Heart left ventricle (tissue), 16 donors: ENCODE measurements around the gene LXN. TPM values are rescaled to one million over a fixed set of nuclear protein-coding genes. Genes with fewer than 3 reads are reported as not detected.

Experiments used
- ATAC-seq, 4 donors: fragments of 200-7000 bp; cut with Tn5 transposase; one replicate each; pipeline ENCODE4 v1.9.1; 2020 to 2022; ENCODE audit warnings: moderate library complexity in 4 of 4, mild to moderate bottlenecking in 3 of 4, moderate number of reproducible peaks in 1 of 4
- DNase-seq, 5 donors: peaks; one replicate each; pipeline ENCODE4 v3.0.0-alpha.2; 2020
- H3K27ac ChIP-seq, 12 donors: fragments of 200-600 bp; sonication (generic) in 4 of 12; one replicate each; pipeline versions ENCODE4 v1.5.0 to v1.8.0; 2016 to 2022; ENCODE audit warnings: mild to moderate bottlenecking in 2 of 12
- H3K27me3 ChIP-seq, 9 donors: fragments of 200-600 bp; sonication (generic) in 2 of 9; one replicate each; pipeline versions ENCODE4 v1.5.1 to v1.8.0; 2016 to 2022; ENCODE audit warnings: mild to moderate bottlenecking in 3 of 9
- H3K36me3 ChIP-seq, 9 donors: fragments of 200-600 bp; sonication (generic) in 2 of 9; one replicate each; pipeline versions ENCODE4 v1.5.0 to v1.8.0; 2018 to 2022; ENCODE audit warnings: mild to moderate bottlenecking in 2 of 9
- H3K4me1 ChIP-seq, 12 donors: fragments of 200-600 bp; sonication (generic) in 4 of 12; one replicate each; pipeline versions ENCODE4 v1.5.0 to v1.8.0; 2016 to 2022; ENCODE audit warnings: mild to moderate bottlenecking in 3 of 12
- H3K4me3 ChIP-seq, 12 donors: fragments of 200-600 bp; sonication (generic) in 4 of 12; one replicate each; pipeline versions ENCODE4 v1.5.0 to v1.8.0; 2017 to 2022; ENCODE audit warnings: mild to moderate bottlenecking in 9 of 12, moderate library complexity in 4 of 12
- H3K9me3 ChIP-seq, 12 donors: fragments of 200-600 bp; sonication (generic) in 4 of 12; one replicate each; pipeline versions ENCODE4 v1.5.0 to v1.8.0; 2016 to 2022; ENCODE audit warnings: mild to moderate bottlenecking in 1 of 12
- CTCF ChIP-seq, 12 donors: fragments of 200-600 bp; sonication (generic) in 4 of 12; IDR thresholded peaks; one replicate each; pipeline versions ENCODE4 v1.5.0 to v1.8.0; 2018 to 2022; ENCODE audit warnings: antibody characterized with exemption in 12 of 12, mild to moderate bottlenecking in 5 of 12
- POLR2A ChIP-seq, 2 donors: fragments of 450-650 bp; IDR thresholded peaks; one replicate each; pipeline ENCODE4 v1.6.1; 2017; ENCODE audit warnings: antibody characterized with exemption in 2 of 2, mild to moderate bottlenecking in 2 of 2, moderate library complexity in 2 of 2
- WGBS, 4 donors: extraction: QIAGEN DNeasy Blood & Tissue Kit in 2 of 4; methylation state at CpG; one replicate each; pipeline versions ENCODE4 v1.1.5 to v1.1.7; 2013 to 2018; 5-methylcytosine and 5-hydroxymethylcytosine counted together
- intact Hi-C, 10 donors: fragments of 100-400 bp; cut with DNase I; formaldehyde crosslinking; loops; one replicate each; pipeline versions ENCODE4 v1.11.1 to v1.14.2; 2022
- polyA plus RNA-seq, 2 donors: library from polyadenylated mRNA; stranded (reverse); fragments of 200-250 nt; gene quantifications; one replicate each; pipeline ENCODE4 v1.2.3, GENCODE V29; 2013
- total RNA-seq, 9 donors: library from RNA; depleted of rRNA in 2 of 9; stranded (reverse); fragments of >200 nt in 2 of 9; fragmentation: NEBNext Ultra II Directional in 3 of 9; extraction: Animal tissue kit (Norgen Biotek cat#: 25700) in 3 of 9; gene quantifications; one replicate each; pipeline versions ENCODE4 v1.1.0 to v1.2.4, GENCODE V29; 2016 to 2023
- donor health status: ischemic (EF 13 %, LVEDD 7.1; RV severe dilation, severe dysfunction).
- donor health status: healthy with polysubstance abuse.
- donor health status: DM: no; HTN: yes; CAD: no.
- donor health status: DM: no; HTN: no; CAD: no.
- donor health status: ischemic (EF 25% LVEDD 6.9; RV normal size, moderate dysfunction).
- donor health status: ischemic (EF 25% LVEDD 5.7; RV mildly dilated, moderate dysfunction).
- donor health status: healthy.
- donor health status: DM: yes; HTN: yes; CAD: no.
- donor health status: ischemic (EF 35%, LVEDD 5.7; RV mildly dilated, moderate dysfunction).
- donor health status: nonischemic (EF 11% LVEDD 7.7; RV severe dilation, severe dysfunction).
- donor health status: DM: yes; HTN: yes; CAD: no.
- donor health status: PGD.
- donor health status: ischemic (EF 29% LVEDD 5.4; RV normal size, mild dysfunction).
- donor health status: nonischemic (EF 23%, LVEDD 6.1; RV moderate dilation, normal function).

The LXN gene
- total and polyA plus RNA-seq, 11 donors, result 2.3 to 21.8 (median 3.5) TPM

- intact Hi-C loops, result loop anchor here in 8 of 10 donors (5.0 to 10.0 kb wide), 6 partner anchors 66 to 106 kb away; partner anchors contain the start of gene MLF1 (in 6 of the 8)
- DNase-seq (no peak), ATAC-seq (no peak)
- H3K4me1 ChIP-seq, result peaks cover 2 to 13% (median 9%) of the 10 kb centered on the region in 12 donors
- TF ChIP-seq POLR2A (IDR thresholded peaks at IDR 0.05) (no peak), CTCF (IDR thresholded peaks at IDR 0.05) (no peak)
- no peak overlapping the region for H3K4me3 ChIP-seq
- WGBS, 4 donors, result 80 to 84% (median 83%) methylated on average over 7 of the region's 7 CpGs
- peaks cover 0 to 1% (median 0%) of the 10 kb centered on the region in 9 donors for H3K36me3 ChIP-seq
- no peaks in the 10 kb centered on the region for H3K9me3 ChIP-seq
- H3K27ac ChIP-seq, result no peak overlapping the region
- no peaks in the 10 kb centered on the region for H3K27me3 ChIP-seq
Observed at GRCh38 chr3:158640646-158641045, 31.8 kb downstream of the LXN start.

- H3K4me3 ChIP-seq, result no peak overlapping the region
- H3K27ac ChIP-seq, result no peak overlapping the region
- DNase-seq (no peak), ATAC-seq (no peak)
- no peaks in the 10 kb centered on the region for H3K4me1 ChIP-seq
- TF ChIP-seq CTCF (IDR thresholded peaks at IDR 0.05) (no peak), POLR2A (IDR thresholded peaks at IDR 0.05) (no peak)
- H3K9me3 ChIP-seq, result no peaks in the 10 kb centered on the region
- intact Hi-C loops, result no loop called here
- no peaks in the 10 kb centered on the region for H3K36me3 ChIP-seq
- no peaks in the 10 kb centered on the region for H3K27me3 ChIP-seq
Observed at GRCh38 chr3:158631981-158632380, 40.5 kb downstream of the LXN start.

DNA sequence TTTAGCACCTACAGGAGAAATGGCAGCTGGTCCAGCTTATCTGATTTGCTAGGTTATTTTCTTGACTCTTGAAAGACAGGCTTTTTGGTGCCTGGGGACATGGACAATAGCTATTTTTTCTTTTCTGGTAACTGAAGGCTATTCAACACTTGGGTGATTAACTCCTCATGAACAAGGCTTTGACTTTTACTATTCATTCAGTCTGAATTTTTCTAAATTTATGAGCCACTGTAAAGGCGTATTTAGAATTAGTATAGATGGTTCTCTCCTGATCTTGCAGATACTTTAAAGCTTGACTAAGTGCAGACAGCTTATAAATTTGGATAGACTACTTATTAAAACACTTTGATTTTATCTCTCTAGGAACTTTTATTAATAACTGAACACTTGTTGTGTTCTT lies 46.6 kb downstream of the LXN start:
- Histone ChIP-seq H3K4me1 (no peaks in the 10 kb centered on the region), H3K4me3 (no peak overlapping the region), H3K36me3 (no peaks in the 10 kb centered on the region), H3K27me3 (no peaks in the 10 kb centered on the region), H3K9me3 (peaks cover 0 to 6% (median 0%) of the 10 kb centered on the region in 12 donors), H3K27ac (no peak overlapping the region)
- TF ChIP-seq POLR2A (IDR thresholded peaks at IDR 0.05), result no peak
- TF ChIP-seq CTCF (IDR thresholded peaks at IDR 0.05), result no peak
- ATAC-seq, result no peak
- intact Hi-C loops, result no loop called here
- no peak for DNase-seq
- 46 to 93% (median 82%) methylated on average over 1 of the region's 1 CpG for WGBS, 4 donors

GRCh38 chr3:158617982-158618875 lies 54.2 kb downstream of the LXN start:
- Histone ChIP-seq H3K9me3 (peaks cover 0 to 27% (median 3%) of the 10 kb centered on the region in 12 donors), H3K4me3 (no peak overlapping the region), H3K4me1 (no peaks in the 10 kb centered on the region), H3K27me3 (no peaks in the 10 kb centered on the region), H3K36me3 (no peaks in the 10 kb centered on the region), H3K27ac (no peak overlapping the region)
- 60 to 72% (median 66%) methylated on average over 1 of the region's 1 CpG for WGBS, 4 donors
- intact Hi-C loops, result no loop called here
- DNase-seq, result no peak
- TF ChIP-seq CTCF (IDR thresholded peaks at IDR 0.05), result no peak
- TF ChIP-seq POLR2A (IDR thresholded peaks at IDR 0.05), result no peak
- ATAC-seq, result no peak

Other genes starting within 250 kb of the LXN start
- 100 to 1,000 TPM in 6 of 9 donors, 10 to 100 TPM in 3; 64.9 to 258 (median 123) TPM for gene MLF1, start 101.5 kb downstream of the LXN start, total RNA-seq
- gene MLF1, start 101.5 kb downstream of the LXN start, polyA plus RNA-seq, result 10 to 100 TPM; 85.6 to 93.5 TPM
- 10 to 100 TPM; 49.0 to 77.7 (median 50.9) TPM for gene GFM1, start 28.1 kb downstream of the LXN start, total RNA-seq
- 10 to 100 TPM; 15.7 to 45.4 TPM for gene GFM1, start 28.1 kb downstream of the LXN start, polyA plus RNA-seq
- 10 to 100 TPM in 4 of 9 donors, 1 to 10 TPM in 4, under 1 TPM in 1; 0.63 to 69.4 (median 3.5) TPM for gene RARRES1, start 59.8 kb upstream of the LXN start, total RNA-seq
- gene RARRES1, start 59.8 kb upstream of the LXN start, polyA plus RNA-seq, result 1 to 10 TPM; 3.6 to 8.9 TPM
- gene MFSD1, start 129.4 kb upstream of the LXN start, total RNA-seq, result 10 to 100 TPM; 19.2 to 71.4 (median 35.7) TPM
- gene MFSD1, start 129.4 kb upstream of the LXN start, polyA plus RNA-seq, result 10 to 100 TPM in 1 of 2 donors, 1 to 10 TPM in 1; 9.6 to 41.4 TPM